Erythroblast (primary cell): ENCODE measurements around the gene GALNT18.
"Not testable (repeated sequence)": the region's sequence is repeated elsewhere in the genome, so short reads cannot be mapped to it uniquely, and the experiment has no call there.

Experiments used
- GATA1 ChIP-seq: IDR thresholded peaks from 2 replicates; pipeline ENCODE4 v1.6.1; 2011; ENCODE audit warnings: low read depth, mild to moderate bottlenecking, control low read depth, low read length, moderate library complexity
- POLR2A ChIP-seq: IDR thresholded peaks from 2 replicates; pipeline ENCODE4 v1.6.1; 2011; ENCODE audit warnings: mild to moderate bottlenecking, low read length

DNA sequence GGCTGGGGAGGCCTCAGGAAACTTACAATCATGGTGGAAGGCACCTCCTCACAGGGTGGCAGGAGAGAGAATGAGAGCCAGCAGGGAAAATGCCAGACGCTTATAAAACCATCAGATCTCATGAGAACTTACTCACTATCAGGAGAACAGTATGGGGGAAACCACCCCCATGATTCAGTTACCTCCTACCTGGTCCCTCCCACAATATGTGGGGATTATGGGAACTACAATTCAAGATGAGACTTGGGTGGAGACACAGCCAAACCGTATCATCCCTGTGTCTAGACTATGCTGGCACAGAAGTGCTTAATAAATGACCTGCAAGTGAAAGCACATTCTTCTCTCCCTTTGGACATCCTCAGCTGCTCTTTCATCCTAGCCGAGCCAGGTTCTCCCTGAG lies 174.2 kb downstream of the GALNT18 start:
- not testable (repeated sequence) for TF ChIP-seq POLR2A, GATA1
